ENCODE data around the gene TNNI2.
"Not testable (repeated sequence)": the region's sequence is repeated elsewhere in the genome, so short reads cannot be mapped to it uniquely, and the experiment has no call there.

The TNNI2 gene

DNA sequence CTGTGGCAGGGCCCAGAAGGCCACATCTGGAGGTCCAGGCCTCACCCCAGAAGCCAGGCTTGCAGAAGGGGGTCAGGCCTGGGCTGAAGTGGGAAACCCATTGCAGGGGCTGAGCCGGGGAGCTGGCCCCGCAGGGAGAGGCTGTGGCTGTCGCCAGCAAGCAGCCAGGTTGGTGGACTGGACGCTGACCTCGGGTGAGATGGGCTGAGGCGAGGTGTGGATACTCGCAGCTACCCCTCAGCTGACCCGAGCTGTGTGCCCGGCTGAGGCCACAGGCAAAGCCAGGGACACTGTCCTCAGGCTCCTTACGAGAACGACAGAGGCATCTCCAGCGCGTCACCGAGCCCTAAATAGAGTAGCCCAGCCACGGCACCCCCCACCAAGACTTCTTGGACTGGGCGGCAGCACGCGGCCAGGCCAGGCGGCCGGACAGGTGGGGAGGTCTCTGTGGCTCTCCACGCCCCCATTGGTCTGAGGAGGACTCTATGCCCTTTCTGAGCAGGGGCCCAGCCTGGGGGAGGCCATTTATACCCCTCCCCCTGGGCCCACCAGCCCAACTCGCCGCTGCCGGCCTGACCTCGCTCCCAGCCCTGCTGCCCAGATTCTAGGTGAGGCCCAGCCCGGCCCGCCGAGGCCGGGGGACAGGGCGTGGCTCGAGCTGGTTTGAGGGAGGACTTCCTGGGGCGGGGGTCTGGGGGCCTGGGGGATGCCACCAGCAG is at the start of gene TNNI2:
Gene TNNI2 (plus strand): TSS at position 556 of the 719 bp plus-strand sequence. CDS start 716 bp downstream, outside the sequence.
- no peak for DNase-seq

DNA sequence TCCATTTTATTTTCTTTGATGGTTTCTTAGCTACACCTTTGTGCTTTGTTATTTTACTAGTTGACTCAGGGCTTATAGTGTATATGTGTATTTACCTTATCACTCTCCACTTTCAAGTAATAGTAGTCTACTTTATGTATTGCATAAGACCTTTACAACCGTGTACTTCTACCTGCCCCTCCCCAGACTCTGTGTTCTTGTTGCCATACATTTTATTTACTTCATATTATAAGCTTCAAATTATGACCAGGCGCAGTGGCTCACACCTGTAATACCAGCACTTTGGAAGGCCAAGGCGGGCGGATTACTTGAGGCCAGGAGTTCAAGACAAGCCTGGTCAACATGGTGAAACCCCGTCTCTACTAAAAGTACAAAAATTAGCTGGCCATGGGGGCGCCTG is 46.9 kb upstream of the TNNI2 start:
- no peak for DNase-seq

DNA sequence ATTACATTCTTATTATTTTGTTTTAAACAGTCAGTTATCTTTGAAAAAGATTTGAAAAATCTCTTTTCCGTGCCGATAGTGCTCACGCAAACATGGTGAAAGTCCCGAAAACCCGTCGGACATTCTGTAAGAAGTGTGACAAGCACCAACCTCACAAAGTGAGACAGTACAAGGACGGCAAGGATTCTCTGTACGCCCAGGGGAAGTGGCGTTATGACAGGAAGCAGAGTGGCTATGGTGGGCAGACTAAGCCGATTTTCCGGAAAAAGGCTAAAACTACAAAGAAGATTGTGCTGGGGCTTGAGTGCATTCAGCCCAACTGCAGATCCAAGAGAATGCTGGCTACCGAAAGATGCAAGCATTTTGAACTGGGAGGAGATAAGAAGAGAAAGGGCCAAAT is 46.3 kb upstream of the TNNI2 start:
- DNase-seq: no peak

DNA sequence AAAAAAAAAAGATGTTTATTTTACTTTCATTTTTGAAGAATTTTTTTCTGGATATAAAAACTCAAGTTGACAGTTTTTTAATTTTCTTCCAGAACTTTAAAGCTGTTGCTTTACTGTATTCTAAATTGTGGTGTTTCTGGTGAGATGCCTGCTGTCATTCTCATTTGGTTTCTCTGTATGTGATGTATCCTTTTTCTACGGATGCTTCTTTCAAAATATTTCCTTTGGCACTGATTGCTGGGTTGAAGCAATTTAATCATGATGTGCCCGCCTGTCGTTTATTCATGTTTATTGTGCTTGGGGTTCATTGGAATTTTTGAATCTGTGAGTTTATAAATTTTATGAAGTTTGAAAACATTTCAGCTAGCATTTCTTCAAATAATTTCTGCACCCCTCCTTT is 45.7 kb upstream of the TNNI2 start:
- DNase-seq: no peak

DNA sequence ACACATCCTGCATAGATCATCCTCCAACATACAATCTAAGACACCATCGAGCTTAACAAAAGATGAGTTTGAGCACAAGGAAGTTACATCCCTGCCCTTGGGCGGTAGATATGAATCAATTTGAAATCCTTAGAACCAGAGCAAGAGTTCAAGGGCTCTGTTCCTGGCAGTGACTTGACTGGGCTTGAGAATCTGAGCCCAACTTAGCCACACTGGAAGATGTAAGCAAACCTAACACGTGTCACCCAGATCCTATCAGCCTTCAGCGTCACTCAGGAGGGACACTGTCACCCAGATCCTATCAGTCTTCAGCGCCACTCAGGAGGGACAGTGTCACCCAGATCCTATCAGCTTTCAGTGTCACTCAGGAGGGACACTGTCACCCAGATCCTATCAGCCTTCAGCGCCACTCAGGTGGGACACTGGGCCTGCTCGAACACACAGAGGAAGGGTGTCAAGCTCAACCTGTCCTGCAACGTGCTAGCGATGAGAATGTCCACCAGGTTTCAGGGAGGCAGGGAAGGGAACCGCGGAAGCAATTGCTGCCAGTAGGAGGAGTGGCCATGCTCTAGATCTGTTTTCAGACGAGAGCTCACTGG is 42.3 kb upstream of the TNNI2 start:
- no peak for DNase-seq

DNA sequence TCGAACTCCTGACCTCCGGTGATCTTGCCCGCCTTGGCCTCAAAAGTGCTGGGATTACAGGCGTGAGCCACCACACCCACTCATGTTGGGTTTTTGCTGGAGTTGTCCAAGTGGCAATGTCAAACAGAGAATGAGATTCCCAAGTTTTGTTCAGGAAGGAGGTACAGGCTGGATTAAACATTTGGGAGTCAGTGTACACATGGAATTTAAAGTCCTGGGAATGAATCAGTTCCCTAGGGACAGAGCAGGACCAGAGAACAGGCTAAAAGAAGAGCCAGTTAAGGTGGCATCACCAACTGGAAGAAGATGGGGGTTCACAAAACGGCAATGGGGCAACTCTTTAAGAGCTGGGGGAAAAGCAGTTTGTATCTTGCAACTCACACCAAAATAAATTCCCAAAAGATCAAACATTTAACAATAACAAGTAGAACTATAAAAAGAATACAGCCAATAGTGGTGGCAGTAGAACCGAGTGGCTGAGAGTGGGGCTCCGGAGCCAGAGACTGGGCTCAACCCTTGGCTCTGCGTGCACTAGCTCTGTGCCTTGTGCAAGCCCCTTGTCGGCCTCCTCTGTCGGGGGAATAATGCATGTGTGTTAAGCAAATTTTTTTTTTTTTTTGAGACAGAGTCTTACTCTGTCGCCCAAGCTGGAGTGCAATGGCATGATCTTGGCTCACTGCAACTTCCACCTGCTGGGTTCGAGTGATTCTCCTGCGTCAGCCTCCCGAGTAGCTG is 41.2 kb upstream of the TNNI2 start:
- no peak for DNase-seq

DNA sequence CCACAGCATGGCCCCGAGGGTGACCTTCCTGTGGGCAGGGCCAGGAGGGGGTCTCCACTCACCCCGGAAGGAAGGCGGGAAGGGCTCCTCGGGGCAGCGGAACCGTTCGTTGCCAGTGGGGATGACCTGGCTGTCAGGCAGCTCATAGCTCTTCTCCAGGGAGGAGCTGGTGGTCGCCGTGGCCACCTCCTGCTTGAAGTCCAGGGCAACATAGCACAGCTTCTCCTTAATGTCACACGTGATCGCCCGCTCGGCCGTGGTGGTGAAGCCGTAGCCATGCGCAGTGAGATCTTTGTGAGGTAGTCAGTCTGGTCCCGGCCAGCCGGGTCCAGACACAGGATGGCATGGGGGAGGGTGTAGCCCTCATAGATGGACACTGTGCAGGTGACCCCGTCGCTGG is 35.5 kb upstream of the TNNI2 start:
- no peak for DNase-seq

DNA sequence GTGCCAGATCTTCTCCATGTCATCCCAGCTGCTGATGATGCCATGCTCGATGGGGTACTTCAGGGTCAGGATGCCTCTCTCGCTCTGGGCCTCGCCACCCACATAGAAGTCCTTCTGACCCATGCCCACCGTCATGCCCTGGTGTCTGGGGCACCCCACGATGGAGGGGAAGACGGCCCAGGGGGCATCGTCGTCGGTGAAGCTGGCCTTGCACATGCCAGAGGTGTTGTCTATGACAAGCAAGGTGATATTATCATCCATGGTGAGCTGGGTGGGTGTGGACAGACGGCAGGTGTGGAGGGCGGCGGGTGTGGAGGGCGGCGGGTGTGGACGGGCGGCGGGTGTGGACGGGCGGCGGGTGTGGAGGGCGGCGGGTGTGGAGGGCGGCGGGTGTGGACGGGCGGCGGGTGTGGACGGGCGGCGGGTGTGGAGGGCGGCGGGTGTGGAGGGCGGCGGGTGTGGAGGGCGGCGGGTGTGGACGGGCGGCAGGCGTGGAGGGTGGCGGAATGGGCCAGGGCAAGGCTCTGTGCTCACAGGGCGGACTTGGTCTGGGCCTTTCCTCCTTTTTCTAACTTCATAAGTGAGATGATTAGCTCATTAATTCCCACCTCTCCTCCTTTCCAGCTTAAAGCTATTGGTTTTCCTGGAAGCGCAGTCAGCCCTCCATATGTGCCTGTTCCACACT is 34.8 kb upstream of the TNNI2 start:
- not testable (repeated sequence) for DNase-seq

DNA sequence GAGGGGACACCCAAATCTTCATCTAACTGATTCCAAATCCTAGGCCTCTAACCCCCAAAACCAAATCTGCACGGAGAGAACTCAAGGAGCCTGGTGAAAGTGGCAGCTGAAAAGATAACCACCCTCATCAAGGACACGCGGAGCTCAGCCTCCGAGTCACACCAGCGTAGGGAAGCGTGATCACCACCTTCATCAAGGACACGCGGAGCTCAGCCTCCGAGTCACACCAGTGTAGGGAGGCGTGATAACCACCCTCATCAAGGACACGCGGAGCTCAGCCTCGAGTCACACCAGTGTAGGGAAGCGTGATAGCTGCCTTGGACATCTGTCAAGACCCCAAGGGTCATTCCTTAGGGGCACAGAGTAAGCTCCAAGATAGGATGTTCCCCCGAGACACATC is 33.3 kb upstream of the TNNI2 start:
- DNase-seq: no peak

DNA sequence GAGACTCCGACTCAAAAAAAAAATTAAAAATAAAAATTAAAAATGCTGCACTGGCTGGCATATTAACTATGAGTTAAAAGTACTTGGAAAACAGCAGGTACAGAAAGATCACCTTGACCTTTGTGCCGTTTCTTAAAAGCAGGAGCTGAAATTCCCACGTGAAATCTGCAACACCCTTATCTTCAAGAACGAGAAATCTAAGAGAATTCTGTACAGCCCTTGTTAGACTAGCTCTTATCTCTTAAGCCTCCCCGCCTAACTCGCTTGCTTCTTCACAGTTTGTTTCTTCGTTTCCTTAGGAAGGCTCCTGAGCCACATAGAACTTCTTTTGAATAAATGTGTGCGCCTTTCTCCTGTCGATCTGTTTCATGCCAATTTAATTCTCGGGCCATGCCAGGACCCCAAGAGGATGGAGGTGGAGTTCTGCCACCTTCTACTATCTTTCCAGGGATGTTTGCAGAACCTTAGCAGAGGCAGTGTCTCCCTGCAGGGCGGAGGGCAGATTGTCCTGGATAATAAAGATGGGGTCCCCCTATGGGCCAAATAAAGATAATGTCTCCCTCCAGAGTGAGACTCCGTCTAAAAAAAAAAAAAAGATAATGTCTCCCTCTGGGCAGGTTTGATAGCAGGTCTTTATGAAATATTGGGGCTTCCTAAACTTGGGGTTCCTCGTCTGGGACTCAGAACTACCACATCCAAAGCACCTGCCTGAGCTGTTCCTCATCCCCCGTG is 31.4 kb upstream of the TNNI2 start:
- DNase-seq: no peak

DNA sequence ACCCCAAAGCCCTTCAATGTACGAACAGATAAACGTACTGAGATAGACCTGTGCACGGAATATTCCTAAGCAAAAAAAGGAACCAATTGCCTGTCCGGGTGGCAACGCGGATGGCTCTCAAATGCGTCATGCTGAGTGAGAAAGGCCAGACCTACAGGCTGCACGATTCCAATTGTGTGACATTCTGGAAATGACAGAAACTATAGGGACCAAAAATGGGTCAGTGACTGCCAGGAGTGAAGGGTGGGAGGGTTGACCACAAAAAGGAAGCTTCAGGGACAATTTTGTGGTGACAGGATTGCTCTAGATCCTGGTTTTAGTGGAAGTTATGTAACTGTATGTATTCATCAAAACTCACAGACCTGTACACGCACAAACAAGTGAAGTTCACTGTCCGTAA is 28.0 kb upstream of the TNNI2 start:
- DNase-seq: no peak

DNA sequence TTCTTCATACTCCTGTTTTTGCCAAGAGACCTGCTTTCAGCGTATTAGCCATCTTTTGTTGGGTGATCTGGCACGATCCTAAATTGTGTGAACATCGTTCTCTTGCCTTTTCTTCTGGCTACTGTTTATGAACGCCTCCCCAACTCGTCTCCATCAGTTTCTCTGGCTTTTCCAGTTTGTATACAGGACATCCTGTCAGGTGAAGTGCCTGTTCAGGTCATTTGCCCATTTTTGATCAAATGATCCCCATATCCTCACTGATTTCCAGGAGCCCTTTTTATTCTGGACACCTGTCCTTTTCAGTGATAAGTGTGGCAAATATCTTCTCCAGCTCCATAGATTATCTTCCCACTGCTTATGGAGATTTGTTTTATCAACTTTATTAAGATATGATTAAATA is 26.5 kb upstream of the TNNI2 start:
- DNase-seq: no peak

DNA sequence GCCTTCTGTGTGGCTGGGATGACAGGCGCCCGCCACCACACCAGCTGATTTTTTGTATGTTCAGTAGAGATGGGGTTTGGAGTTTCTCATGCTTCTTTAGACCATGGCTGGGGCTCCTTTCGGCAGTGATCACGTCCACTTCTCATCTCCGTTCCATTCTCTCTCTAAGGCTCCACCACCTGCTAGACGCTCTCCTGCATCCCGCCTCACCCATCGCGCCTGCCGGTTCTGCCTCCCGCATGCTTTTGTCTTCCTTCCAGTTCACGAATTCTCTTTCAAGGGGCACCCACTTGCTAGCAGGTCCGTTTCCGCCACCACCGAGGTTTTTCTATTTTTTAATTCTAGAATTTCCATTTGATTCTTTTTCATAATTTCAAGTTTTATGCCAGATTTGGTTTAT is 26.0 kb upstream of the TNNI2 start:
- no peak for DNase-seq

DNA sequence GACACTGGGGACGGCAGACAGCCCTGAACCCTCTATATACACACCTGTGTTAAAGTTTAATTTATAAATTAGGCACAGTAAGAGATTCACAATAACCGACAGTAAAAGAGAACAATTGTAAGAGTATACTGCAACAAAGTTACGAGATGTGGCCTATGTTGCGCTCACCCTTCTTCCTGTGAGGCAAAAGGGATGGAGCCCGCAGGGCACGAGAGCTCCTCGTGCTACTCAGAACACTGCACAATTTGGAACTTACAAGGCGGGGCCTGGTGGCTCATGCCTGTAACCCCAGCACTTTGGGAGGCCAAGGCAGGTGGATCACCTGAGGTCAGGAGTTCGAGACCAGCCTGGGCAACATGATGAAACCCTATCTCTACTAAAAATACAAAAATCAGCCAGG is 25.4 kb upstream of the TNNI2 start:
- DNase-seq: not testable (repeated sequence)

DNA sequence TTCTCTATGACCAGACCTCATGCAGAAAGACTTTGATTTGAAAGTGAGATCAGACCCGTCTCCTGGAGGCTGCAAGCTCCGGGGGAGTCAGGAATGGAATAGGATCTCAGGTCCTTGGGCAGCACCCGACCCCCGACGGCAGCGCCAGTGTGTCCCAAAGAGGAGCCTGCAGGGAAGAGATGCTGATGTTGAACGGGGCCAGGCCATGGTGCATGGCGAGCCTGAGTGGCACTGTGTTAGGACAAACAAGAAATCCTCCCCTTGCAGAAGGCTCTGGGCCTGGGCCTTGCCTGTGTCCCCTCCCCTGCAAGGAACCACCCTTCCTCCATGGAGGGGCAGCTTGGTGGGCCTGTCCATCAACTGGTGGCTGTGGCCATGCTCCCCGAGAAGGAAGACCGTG is 24.1 kb upstream of the TNNI2 start:
- DNase-seq: no peak

DNA sequence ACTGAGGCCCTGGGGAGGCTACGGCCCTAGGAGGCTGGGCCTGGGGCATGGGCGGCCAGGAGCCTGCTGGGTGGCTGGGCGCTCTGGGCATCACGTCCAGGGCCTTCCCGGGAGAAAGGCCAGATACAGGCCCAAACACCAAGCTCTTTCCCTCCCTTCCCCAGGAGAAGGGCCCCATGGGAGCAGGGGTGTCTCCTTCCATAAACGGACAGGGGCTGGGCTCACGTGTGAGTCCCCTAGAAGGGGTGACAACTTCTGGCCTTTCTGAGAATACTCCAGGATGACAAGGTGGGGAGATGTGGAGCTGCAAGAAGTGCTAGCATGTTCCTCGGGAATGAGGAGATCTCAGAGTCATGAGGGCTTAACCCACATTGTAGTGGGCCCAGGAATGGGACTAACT is 23.5 kb upstream of the TNNI2 start:
- DNase-seq: no peak

DNA sequence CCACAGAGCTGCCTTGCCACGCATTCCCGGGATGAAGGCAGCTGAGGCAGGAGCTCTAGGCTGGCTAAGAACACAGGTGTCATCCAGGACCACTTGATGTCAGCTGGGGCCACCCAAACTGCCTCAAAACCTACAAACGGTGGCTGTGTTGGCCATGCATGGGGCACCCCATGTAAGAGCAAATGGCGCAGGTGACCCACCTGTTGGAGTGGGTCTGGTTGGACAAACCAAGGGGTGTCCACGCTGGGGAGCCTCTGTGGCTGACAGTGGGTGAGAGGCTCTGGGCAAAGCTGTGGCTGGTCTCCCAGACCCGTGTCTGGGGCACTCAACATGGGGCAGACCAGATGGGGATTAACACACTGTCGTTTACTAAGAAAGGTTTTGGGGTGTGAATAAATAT is 23.0 kb upstream of the TNNI2 start:
- DNase-seq: no peak

DNA sequence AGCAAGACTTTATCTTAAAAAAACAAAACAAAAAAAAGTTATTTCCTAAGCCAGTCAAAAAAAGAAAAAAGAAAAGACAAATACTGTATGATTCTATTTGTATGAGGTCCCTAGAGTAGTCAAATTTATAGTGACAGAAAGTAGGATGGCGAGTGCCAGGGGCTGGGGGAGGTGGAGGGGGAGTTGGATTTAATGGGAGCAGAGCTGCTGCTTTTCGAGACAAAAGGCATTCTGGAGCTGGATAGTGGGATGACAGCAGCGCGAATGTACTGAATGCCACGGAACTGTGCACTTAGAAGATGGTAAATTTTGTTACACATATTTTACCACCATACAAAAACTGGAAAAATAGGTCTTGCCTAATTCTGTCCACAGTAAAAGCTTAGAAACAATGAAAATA is 21.8 kb upstream of the TNNI2 start:
- no peak for DNase-seq

DNA sequence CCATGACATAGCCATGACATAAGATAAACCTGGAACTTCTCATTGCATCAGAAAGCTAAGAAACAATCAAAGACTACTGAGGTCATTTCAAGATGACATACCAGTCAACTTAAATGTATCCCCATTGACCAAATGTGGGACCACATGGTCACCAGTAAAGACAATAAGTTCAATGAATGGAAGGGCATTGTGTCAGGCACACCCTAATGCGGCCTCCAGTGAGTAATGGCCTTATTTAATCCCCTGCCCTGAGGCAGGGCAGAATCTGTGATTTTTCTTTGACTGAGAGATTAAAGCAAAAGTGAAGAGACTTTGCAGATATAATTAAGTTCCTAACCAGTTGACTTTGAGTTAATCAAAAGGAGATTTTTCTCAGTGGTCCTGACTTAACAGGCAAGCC is 21.3 kb upstream of the TNNI2 start:
- no peak for DNase-seq

DNA sequence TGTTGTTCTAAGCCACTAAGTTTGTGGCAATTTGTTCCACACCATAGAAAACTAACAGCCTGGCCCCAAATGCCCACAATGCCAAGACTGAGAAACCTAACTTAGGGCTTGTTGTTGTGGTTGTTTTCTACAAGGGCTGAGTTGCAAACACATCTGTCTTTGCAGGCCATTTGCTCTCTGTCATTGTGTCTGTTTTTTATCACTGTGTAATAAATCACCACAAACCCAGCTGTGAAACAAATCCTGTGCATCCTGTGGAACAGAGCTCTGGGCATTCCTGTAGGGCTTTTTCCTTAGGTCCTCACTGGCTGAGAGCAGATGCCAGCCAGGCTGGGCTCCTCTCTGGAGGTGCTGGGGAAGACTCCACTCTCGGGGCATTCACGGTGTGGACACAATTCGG is 19.7 kb upstream of the TNNI2 start:
- no peak for DNase-seq

DNA sequence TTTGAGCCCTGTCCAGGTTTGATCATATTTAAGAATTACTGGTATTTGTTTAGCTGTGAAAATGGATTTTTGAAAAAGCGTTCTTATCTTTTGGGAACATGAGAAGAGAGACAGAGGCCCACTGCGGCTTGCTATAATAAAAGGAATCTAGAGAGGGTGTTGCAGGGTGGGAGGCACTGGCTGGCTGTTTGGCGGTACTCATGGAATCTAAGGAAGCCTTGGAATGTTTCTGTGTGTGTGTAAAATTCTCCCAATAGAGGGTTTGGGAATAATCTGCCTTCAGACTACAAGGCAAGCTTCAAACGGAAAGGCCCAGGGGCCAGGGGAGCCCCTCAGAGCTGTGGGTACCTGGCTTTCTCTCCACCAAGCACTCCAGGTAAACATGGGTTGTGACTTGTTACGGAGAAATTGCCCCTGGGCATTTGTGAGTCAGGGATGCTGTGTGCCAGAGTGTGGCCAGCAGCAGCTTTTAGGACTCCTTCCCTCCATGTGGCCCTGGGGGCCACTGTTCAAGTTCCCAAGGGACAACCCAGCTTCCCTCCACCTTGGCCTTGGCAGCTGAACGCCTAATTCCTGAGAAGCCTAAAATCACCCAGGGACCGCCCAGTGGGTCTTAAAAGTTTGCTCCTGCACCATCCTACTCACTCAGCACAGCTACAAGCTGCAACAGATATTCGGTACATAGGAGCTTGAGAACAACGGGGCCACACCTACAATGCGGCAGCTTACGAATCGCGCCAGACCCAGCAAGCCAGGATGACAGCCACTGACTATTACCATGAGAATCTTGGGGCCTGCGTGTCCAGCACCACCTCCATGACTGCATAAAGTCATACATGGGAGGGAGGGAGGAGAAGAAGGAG is 18.1 kb upstream of the TNNI2 start:
- DNase-seq: no peak

DNA sequence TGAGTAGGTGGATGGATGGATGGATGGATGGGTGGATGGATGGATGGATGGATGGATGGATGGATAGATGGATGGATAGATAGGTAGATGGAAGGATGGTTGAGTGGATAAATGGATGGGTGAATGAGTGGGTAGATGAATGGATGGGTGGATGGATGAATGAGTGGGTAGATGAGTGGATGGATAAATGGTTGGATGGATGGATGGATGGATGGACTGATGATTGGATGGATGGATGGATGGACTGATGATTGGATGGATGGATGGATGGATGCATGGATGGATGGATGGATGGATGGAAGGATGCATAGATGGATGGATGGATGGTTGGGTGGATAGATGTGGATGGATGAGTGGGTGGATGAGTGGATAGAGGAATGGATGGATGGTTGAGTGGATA is 17.2 kb upstream of the TNNI2 start:
- DNase-seq: no peak

All from CD4-positive, alpha-beta T cell treated with Interleukin-17A for 1 hour (primary cell).